Prostate gland (tissue), 2 donors: Measurements from ENCODE around the gene STK4. TPM values are rescaled to one million over a fixed set of nuclear protein-coding genes. Genes with fewer than 3 reads are reported as not detected.

Experiments
- DNase-seq: peaks from one replicate; pipeline ENCODE4 v3.0.0-alpha.2; 2019; ENCODE audit warnings: low spot score
- H3K27ac ChIP-seq, 2 donors: fragments of 200-600 bp; sonication (generic); 2 replicates each; pipeline ENCODE4 v1.5.1; 2017 to 2019
- H3K27me3 ChIP-seq: fragments of 200-600 bp; sonication (generic); replicated peaks from 2 replicates; pipeline ENCODE4 v1.5.1; 2019; ENCODE audit not compliant: insufficient read depth
- H3K36me3 ChIP-seq, 2 donors: fragments of 200-600 bp; sonication (generic); 1 replicate in 1 of 2; 2 replicates in 1 of 2; pipeline versions ENCODE4 v1.5.1 to v1.8.1; 2017 to 2019
- H3K4me1 ChIP-seq: fragments of 200-600 bp; sonication (generic); replicated peaks from 2 replicates; pipeline ENCODE4 v1.5.1; 2019
- H3K4me3 ChIP-seq, 2 donors: fragments of 200-600 bp; sonication (generic); 2 replicates each; pipeline ENCODE4 v1.5.1; 2017 to 2019
- H3K9me3 ChIP-seq: fragments of 200-600 bp; sonication (generic); 2 replicates; pipeline ENCODE4 v1.5.1; 2017
- CTCF ChIP-seq, 4 experiments: fragments of 200-600 bp in 2 of 4; fragments of 450-650 bp in 2 of 4; sonication (generic) in 2 of 4; IDR thresholded peaks; 1 replicate in 3 of 4; 2 replicates in 1 of 4; pipeline ENCODE4 v1.5.1; 2016 to 2019; ENCODE audit warnings: antibody characterized with exemption in 4 of 4, mild to moderate bottlenecking in 2 of 4, moderate library complexity in 2 of 4
- POLR2A ChIP-seq: fragments of 450-650 bp; IDR thresholded peaks from one replicate; pipeline ENCODE4 v1.6.1; 2016; ENCODE audit warnings: antibody characterized with exemption, mild to moderate bottlenecking
- POLR2AphosphoS5 ChIP-seq: sonication (generic); formaldehyde crosslinking; IDR thresholded peaks from one replicate; pipeline ENCODE4 v1.6.1; 2017; ENCODE audit warnings: antibody characterized with exemption
- WGBS: methylation state at CpG from one replicate; pipeline ENCODE4 v1.1.5; 2018; 5-methylcytosine and 5-hydroxymethylcytosine counted together
- intact Hi-C: fragments of 100-400 bp; cut with DNase I; formaldehyde crosslinking; loops from one replicate; pipeline ENCODE4 v1.14.2; 2022
- total RNA-seq, 2 donors: library from RNA; depleted of rRNA; stranded (reverse); fragments of >200 nt; gene quantifications; one replicate each; pipeline ENCODE4 v1.1.0, GENCODE V29; 2016

STK4 gene
- total RNA-seq, 2 donors from 2014 or later, result 14.4 to 35.1 TPM

- Histone ChIP-seq H3K27me3 (no peaks in the 10 kb centered on the region), H3K9me3 (no peaks in the 10 kb centered on the region), H3K27ac (no peak overlapping the region), H3K36me3 (no peaks in the 10 kb centered on the region), H3K4me3 (no peak overlapping the region), H3K4me1 (peaks cover 3% of the 10 kb centered on the region)
- no peak for TF ChIP-seq POLR2AphosphoS5
- TF ChIP-seq CTCF (IDR thresholded peaks at IDR 0.05), result no peak
- no peak for TF ChIP-seq POLR2A
- intact Hi-C loops, result no loop called here
- DNase-seq, result no peak
- WGBS, result 49% methylated on average over 4 of the region's 4 CpGs
Observed at GRCh38 chr20:44961011-44961869, 5.1 kb upstream of the STK4 start.

DNA sequence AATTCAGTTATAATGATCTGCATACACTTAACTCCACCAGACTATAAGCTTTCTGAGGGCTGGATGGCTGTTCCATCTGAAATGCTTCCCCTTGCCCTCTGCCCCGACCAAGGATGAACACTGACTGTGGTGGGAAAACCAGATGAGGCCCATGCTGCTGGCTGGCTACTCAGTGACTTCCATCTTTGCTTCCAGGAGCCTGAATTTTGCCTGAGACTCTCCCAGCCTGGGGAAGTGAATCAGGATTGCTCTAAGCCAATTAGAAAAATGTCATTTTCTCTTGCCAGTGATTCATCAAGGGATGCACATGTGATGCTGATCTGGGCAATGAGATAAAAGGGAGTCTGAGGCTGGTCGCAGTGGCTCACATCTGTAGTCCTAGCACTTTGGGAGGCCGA is 4.4 kb upstream of the STK4 start:
- Histone ChIP-seq H3K27me3 (no peaks in the 10 kb centered on the region), H3K4me1 (peaks cover 3% of the 10 kb centered on the region), H3K27ac (no peak overlapping the region), H3K9me3 (no peaks in the 10 kb centered on the region), H3K4me3 (no peak overlapping the region), H3K36me3 (no peaks in the 10 kb centered on the region)
- intact Hi-C loops, result no loop called here
- 77% methylated on average over 3 of the region's 3 CpGs for WGBS
- TF ChIP-seq POLR2AphosphoS5, result no peak
- no peak for DNase-seq

DNA sequence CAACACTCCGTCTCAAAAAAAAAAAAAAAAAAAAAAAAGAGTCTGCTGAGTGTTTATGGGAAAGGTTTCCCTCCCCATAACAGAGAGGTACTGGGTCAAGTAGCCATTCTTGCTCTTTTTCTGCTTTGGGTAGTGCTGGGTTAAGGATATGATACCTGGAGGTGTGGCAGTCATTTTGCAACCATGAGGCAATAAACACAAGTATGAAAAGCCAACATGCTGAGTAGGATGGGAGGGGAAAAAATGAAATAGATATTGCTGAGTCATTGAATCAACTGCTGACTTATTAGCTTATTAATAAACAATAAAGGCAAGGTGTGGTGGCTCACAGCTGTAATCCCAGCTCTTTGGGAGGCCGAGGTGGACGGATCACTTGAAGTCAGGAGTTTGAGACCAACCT is 3.8 kb upstream of the STK4 start:
- Histone ChIP-seq H3K36me3 (no peaks in the 10 kb centered on the region), H3K27ac (no peak overlapping the region), H3K4me3 (no peak overlapping the region), H3K27me3 (no peaks in the 10 kb centered on the region), H3K4me1 (peaks cover 9% of the 10 kb centered on the region), H3K9me3 (no peaks in the 10 kb centered on the region)
- no peak for TF ChIP-seq CTCF (IDR thresholded peaks at IDR 0.05)
- TF ChIP-seq POLR2AphosphoS5, result no peak
- no peak for TF ChIP-seq POLR2A
- intact Hi-C loops, result no loop called here
- WGBS, result 88% methylated on average over 3 of the region's 3 CpGs
- DNase-seq, result no peak

GRCh38 chr20:44963325-44964215 is 2.7 kb upstream of the STK4 start:
- Histone ChIP-seq H3K27ac (no peak overlapping the region), H3K9me3 (no peaks in the 10 kb centered on the region), H3K27me3 (no peaks in the 10 kb centered on the region), H3K4me3 (no peak overlapping the region), H3K4me1 (peaks cover 9% of the 10 kb centered on the region), H3K36me3 (no peaks in the 10 kb centered on the region)
- intact Hi-C loops, result no loop called here
- TF ChIP-seq POLR2A, result no peak
- TF ChIP-seq CTCF (IDR thresholded peaks at IDR 0.05), result no peak
- TF ChIP-seq POLR2AphosphoS5, result no peak
- WGBS, result 78% methylated on average over 4 of the region's 4 CpGs
- DNase-seq, result no peak

GRCh38 chr20:44965651-44966029 is 672 bp upstream of the STK4 start:
- Histone ChIP-seq H3K4me1 (peaks cover 8% of the 10 kb centered on the region), H3K36me3 (no peaks in the 10 kb centered on the region), H3K4me3 (peak overlapping the region; percentile 65 to 82), H3K9me3 (no peaks in the 10 kb centered on the region), H3K27me3 (no peaks in the 10 kb centered on the region), H3K27ac (peak overlapping the region; percentile 80 to 84)
- WGBS, result 45% methylated on average over 5 of the region's 5 CpGs
- no peak for TF ChIP-seq POLR2AphosphoS5
- intact Hi-C loops, result loop anchor here (5.0 kb wide), 1 partner anchor 78 kb away; the partner anchor contains the start of gene YWHAB
- DNase-seq, result no peak
